ENCODE data around the gene TMEM18.

GRCh38 chr2:621303-622099, 55.7 kb downstream of the TMEM18 start:
- TF ChIP-seq CTCF (IDR thresholded peaks at IDR 0.05): no peak
- no peak for TF ChIP-seq POLR2A (IDR thresholded peaks at IDR 0.05)

Measured in lower leg skin (tissue), 3 donors.